GM21723 (cell line): ENCODE results near the gene VWF.
"Not testable (repeated sequence)": the region's sequence is repeated elsewhere in the genome, so short reads cannot be mapped to it uniquely, and the experiment has no call there.

ENCODE experiments used
- ATAC-seq: cut with Tn5 transposase; IDR thresholded peaks from one replicate; pipeline ENCODE4 v1.9.1; 2021; ENCODE audit warnings: mild to moderate bottlenecking, moderate library complexity; ENCODE audit not compliant: unreplicated experiment

VWF gene

GRCh38 chr12:6146509-6146908 lies 22.0 kb upstream of the VWF start:
- no peak for ATAC-seq

GRCh38 chr12:6145564-6145963 lies 21.1 kb upstream of the VWF start:
- ATAC-seq, result no peak

DNA sequence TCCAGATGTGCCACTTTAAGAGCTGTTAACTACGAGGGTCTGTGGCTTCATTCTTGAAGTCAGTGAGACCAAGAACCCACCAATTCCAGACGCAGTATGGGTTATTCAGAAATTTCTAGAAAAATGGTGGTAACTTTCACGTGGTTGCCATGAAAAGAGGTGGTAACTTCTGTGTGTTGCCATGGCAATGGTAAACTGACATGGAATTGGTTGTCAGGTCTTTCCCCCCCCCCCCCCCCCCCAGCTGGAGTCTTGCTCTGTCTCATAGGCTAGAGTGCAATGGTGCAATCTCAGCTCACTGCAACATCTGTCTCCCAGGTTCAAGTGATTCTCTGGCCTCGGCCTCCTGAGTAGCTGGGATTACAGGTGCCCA lies 18.8 kb upstream of the VWF start:
- no peak for ATAC-seq

DNA sequence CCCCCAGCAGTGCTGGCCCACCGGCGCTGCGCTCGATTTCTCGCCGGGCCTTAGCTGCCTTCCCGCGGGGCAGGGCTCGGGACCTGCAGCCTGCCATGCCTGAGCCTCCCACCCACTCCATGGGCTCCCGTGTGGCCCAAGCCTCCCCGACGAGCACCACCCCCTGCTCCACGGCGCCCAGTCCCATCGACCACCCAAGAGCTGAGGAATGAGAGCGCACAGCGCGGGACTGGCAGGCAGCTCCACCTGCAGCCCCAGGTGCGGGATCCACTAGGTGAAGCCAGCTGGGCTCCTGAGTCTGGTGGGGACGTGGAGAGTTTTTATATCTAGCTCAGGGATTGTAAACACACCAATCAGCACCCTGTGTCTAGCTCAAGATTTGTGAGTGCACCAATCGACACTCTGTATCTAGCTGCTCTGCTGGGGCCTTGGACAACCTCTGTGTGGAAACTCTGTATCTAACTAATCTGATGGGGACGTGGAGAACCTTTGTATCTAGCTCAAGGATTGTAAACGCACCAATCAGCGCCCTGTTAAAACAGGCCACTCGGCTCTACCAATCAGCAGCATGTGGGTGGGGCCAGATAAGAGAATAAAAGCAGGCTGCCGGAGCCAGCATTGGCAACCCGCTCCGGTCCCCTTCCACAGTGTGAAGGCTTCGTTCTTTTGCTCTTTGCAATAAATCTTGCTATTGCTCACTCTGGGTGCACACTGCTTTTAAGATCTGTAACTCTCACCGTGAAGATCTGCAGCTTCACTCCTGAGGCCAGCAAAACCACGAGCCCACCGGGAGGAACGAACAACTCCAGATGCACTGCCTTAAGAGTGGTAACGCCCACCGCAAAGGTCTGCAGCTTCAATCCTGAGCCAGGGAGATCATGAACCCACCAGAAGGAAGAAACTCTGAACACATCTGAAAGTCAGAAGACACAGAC lies 18.2 kb upstream of the VWF start:
- ATAC-seq, result not testable (repeated sequence)

GRCh38 chr12:6141731-6142367 lies 17.4 kb upstream of the VWF start:
- ATAC-seq, result not testable (repeated sequence)

GRCh38 chr12:6140651-6141447 lies 16.4 kb upstream of the VWF start:
- no peak for ATAC-seq

GRCh38 chr12:6135071-6135470 lies 10.6 kb upstream of the VWF start:
- ATAC-seq, result no peak

DNA sequence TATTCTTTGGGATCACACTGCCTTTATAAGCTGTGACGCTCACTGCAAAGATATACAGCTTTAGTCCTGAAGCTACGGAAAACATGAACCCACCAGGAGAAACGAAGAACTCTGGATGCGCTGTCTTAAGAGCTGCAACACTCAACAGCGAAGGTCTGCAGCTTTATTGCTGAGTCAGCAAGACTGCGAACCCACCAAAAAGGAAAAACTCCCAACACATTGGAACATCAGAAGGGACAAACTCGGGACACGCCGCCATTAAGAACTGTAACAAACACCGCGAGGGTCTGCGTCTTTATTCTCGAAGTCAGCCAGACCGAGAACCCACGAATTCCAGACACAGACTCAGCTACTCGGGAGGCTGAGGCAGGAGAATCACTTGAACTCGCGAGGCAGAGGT lies 9.2 kb upstream of the VWF start:
- no peak for ATAC-seq

GRCh38 chr12:6132496-6132895 lies 8.0 kb upstream of the VWF start:
- no peak for ATAC-seq

DNA sequence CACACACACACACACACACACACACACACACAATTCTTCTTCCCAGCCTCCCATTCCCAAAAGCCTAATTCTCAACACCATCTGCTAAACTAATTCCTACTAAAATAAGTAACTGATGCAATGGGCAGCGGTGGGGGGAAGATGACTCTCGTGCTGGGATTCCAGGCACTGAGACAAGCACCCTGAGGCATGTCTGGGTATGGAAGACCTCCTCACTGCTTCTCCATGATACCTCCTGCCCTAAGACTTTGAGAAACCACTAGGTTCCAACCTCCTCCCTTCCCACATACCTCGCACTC lies 789 bp upstream of the VWF start:
- no peak for ATAC-seq

- no peak for ATAC-seq
Observed at GRCh38 chr12:6123258-6123657, 1.2 kb downstream of the VWF start.

DNA sequence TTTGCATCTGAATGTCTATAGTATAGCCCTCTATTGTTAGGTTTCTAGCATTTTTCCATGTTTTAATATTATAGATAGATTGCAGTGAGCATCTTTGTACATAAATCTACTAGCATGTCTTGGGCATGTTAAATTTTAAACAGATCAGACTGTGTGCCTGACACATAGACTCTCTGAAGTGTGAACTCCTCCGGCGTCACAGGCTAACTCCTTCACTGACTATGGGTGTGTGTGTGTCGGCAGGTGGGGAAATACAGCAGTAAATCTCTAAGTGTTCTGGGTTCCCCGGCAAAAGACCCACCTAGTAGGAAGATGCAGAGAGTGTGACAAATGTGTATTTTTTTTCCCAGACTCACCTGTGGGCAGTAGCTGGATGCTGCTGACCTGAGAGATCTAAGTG lies 2.3 kb downstream of the VWF start:
- no peak for ATAC-seq

DNA sequence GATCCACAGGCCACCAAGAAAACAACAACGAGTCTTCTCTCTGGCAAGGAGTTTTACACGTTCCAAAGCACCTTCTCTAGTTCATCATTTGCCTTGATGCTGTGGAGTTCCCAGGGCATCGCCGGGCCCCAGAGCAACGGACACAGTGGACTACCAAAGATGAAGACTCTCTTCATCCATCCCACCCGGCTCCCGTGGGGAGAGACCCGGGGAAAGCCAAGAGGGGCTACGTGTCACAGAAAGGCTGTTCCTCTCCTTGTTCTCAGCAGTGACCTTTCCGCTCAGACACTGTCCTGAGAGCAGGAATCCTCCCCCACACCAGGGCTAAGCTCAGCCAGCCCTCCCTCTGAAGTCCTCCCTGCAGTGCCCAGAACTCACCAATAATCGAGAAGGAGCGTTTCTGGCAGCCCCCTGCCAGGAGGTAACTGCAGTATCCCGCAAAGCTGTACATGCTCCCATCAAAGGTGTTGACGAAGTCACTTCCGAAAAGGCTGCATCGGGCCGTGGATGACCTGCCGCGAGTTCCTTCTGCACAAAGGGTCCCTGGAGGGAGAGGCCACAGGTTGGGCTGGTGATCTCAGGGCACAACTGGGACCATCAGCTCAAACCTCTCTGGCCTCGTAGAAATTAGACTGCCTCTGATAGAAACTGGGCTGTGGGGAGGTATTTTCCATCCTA lies 3.5 kb downstream of the VWF start:
- no peak for ATAC-seq

DNA sequence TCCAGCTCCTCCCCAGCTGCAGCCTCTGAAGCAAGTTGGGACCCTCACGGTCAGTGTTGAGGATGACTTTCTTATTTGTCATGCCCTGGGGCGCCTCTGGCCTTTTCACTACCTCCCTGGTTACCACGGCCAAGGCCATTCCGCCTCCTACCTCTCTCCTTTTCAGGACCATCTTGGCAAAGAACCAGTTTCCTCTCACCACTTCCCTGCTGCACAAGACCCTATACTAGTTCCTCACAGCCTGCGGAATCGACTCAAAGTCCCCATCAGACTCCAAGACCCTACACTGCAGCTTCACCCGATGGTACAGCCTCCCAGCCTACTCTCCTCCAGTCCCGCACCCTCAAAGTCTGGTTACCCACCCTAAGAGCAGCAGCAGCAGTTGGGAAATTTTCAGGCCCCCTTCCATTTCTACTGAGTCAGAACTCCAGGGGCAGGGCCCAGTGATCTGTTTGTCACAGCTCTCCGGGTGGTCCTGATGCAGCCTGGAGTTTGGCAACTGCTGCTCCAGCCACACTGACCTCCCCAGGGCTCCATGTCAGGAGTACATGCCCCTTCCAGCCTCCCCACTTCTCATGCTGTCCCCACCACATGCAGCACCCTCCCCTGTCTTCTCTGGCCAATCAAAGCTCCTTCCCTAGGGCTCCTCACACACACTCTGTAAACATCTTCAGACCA lies 5.4 kb downstream of the VWF start:
- ATAC-seq, result no peak

GRCh38 chr12:6116471-6117021 lies 7.9 kb downstream of the VWF start:
- no peak for ATAC-seq

DNA sequence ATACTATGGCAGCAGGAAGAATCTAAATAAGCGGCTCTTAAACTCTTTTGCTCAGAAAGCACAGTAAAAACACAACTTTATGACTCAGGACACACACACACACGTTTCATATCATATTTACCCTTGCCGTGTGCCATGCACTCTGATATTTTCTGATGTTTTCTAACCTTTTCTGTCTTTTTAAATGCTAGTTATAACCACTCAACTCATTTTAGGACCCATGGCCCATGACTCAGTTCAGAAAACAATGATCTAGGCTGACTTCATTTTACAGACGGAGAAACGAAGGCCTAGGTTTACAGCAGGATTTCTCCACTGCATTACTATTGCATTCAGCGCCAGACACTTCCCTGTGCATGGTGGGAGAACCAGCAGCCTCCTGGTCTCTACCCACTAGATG lies 9.1 kb downstream of the VWF start:
- no peak for ATAC-seq

DNA sequence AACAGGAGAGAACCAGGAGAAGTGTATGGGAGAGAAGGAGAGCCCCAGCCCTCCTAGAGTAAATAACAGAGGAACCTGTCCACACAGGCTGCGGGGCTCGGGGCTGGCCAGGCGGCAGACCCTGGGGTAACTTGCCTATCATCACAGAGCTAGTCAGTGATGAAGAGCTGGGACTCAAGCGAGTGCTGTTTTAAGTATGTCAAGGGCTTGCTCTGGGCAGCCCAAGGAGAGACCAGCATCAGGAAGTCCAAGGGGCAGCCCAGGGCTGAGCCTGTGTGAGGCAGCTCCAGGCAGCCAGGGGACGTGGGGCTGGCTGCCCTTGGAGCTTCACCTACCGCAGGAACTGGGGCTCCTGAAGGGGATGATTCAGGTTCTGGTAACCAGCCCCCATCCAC lies 10.0 kb downstream of the VWF start:
- ATAC-seq, result no peak

GRCh38 chr12:6113691-6114475 lies 10.6 kb downstream of the VWF start:
- no peak for ATAC-seq

- ATAC-seq, result no peak
Observed at GRCh38 chr12:6112004-6112403, 12.5 kb downstream of the VWF start.

DNA sequence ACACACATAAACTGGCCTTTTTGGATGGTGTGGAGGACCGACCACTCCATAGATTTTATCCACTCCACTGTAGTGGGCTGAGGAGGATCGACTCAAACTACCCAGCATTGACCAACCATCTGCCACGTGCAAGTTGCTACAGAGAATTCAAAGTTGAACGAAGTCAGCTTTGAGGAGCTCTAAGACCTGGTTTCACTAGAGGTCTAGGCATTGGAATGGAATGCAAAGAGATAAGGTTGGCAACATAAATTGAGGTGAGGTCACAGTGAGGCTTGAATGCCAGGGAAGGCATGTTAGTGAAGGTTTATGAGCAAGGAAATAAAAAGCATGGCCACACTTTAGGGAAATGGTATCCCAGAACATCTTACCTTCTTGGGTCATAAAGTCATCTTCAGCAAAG lies 14.5 kb downstream of the VWF start:
- no peak for ATAC-seq
